ENCODE measurements around the gene ALPK3. TPM values are rescaled to one million over a fixed set of nuclear protein-coding genes. Genes with fewer than 3 reads are reported as not detected.

The ALPK3 gene
- total and polyA plus RNA-seq, 9 of the 15 experiments (the other 6 are each of a cell fraction or from before 2014, with no cell fraction given) = 0.04 to 1.0 (median 0.07) TPM; not detected in 2

GRCh38 chr15:84839714-84840113 is 22.6 kb downstream of the ALPK3 start (continued):
- TF ChIP-seq PHF8 (IDR thresholded peaks at IDR 0.05; ENCODE audit: borderline replicate concordance, low read length) (no peak), ZNF124 (CRISPR knock-in tag; IDR thresholded peaks at IDR 0.05) (no peak), ELK3 (CRISPR knock-in tag; IDR thresholded peaks at IDR 0.05) (no peak), ZNF197 (CRISPR knock-in tag; IDR thresholded peaks at IDR 0.05; ENCODE audit: low read depth) (no peak), ERF (CRISPR knock-in tag; IDR thresholded peaks at IDR 0.05) (no peak), TGIF2 (CRISPR knock-in tag; IDR thresholded peaks at IDR 0.05) (no peak), KLF1 (tag; IDR thresholded peaks at IDR 0.05) (no peak), ZNF165 (CRISPR knock-in tag; IDR thresholded peaks at IDR 0.05; ENCODE audit: borderline replicate concordance) (no peak)

GRCh38 chr15:84840255-84840654 is 23.1 kb downstream of the ALPK3 start:
- no peak for TF ChIP-seq NFATC3 (IDR thresholded peaks at IDR 0.05)
- TF ChIP-seq, protein P1, sequence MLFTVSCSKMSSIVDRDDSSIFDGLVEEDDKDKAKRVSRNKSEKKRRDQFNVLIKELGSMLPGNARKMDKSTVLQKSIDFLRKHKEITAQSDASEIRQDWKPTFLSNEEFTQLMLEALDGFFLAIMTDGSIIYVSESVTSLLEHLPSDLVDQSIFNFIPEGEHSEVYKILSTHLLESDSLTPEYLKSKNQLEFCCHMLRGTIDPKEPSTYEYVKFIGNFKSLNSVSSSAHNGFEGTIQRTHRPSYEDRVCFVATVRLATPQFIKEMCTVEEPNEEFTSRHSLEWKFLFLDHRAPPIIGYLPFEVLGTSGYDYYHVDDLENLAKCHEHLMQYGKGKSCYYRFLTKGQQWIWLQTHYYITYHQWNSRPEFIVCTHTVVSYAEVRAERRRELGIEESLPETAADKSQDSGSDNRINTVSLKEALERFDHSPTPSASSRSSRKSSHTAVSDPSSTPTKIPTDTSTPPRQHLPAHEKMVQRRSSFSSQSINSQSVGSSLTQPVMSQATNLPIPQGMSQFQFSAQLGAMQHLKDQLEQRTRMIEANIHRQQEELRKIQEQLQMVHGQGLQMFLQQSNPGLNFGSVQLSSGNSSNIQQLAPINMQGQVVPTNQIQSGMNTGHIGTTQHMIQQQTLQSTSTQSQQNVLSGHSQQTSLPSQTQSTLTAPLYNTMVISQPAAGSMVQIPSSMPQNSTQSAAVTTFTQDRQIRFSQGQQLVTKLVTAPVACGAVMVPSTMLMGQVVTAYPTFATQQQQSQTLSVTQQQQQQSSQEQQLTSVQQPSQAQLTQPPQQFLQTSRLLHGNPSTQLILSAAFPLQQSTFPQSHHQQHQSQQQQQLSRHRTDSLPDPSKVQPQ (CRISPR knock-in tag; IDR thresholded peaks at IDR 0.05; ENCODE audit: borderline replicate concordance) = no peak
- TF ChIP-seq ZNF696 (CRISPR knock-in tag; conservative IDR thresholded peaks at IDR 0.05) = no peak
- no peak for TF ChIP-seq ZNF707 (CRISPR knock-in tag; conservative IDR thresholded peaks at IDR 0.05)
- TF ChIP-seq FOXK2 (conservative IDR thresholded peaks at IDR 0.05 in 1 of 2, IDR thresholded peaks at IDR 0.05 in 1 of 2; ENCODE audit: low read depth in 2 of 2) = no peak
- no peak for TF ChIP-seq PHF20 (IDR thresholded peaks at IDR 0.05; ENCODE audit: partially characterized antibody)
- no peak for TF ChIP-seq PHF21A (IDR thresholded peaks at IDR 0.05; ENCODE audit: borderline replicate concordance, low read depth)
- no peak for TF ChIP-seq HIVEP1 (CRISPR knock-in tag; IDR thresholded peaks at IDR 0.05)
- TF ChIP-seq KLF1 (tag; IDR thresholded peaks at IDR 0.05) = no peak
- no peak for TF ChIP-seq GABPB2 (CRISPR knock-in tag; conservative IDR thresholded peaks at IDR 0.05)
- no peak for TF ChIP-seq ZNF316 (IDR thresholded peaks at IDR 0.05)
- TF ChIP-seq ZNF551 (CRISPR knock-in tag; IDR thresholded peaks at IDR 0.05) = no peak
- no peak for TF ChIP-seq PCBP1 (IDR thresholded peaks at IDR 0.05; ENCODE audit: low read depth, low read length, poor library complexity, severe bottlenecking)
- Histone ChIP-seq H2AFZ (ENCODE audit: low read depth, low read length) (no peak overlapping the region), H3K79me2 (ENCODE audit: control insufficient read depth, insufficient read depth, low read length) (no peaks in the 10 kb centered on the region), H3K36me3 (ENCODE audit: control insufficient read depth, insufficient read depth, low read length) (no peaks in the 10 kb centered on the region), H3K4me3 (no peak overlapping the region), H3K9me3 (replicated peaks; ENCODE audit: control insufficient read depth, insufficient read depth, low read depth, low read length) (no peaks in the 10 kb centered on the region), H3K4me1 (replicated peaks in 1 of 2; ENCODE audit: control insufficient read depth in 2 of 2, insufficient read depth in 2 of 2, low read length in 2 of 2) (peaks cover 6 to 17% of the 10 kb centered on the region in 2 experiments; a peak in 4 of 5 replicates), H4K20me1 (replicated peaks; ENCODE audit: control insufficient read depth, insufficient read depth, low read length) (no peaks in the 10 kb centered on the region), H3K27ac (ENCODE audit: extremely low read depth, low read depth, low read length) (no peak overlapping the region), H3K4me2 (ENCODE audit: insufficient read depth, low read length) (no peak overlapping the region), H3K9ac (ENCODE audit: insufficient read depth in 1 of 2, low read depth in 2 of 2, low read length in 2 of 2) (no peak overlapping the region), H3K9me1 (ENCODE audit: control insufficient read depth, insufficient read depth, low read length) (no peaks in the 10 kb centered on the region), H3K27me3 (ENCODE audit: control insufficient read depth in 2 of 2, insufficient read depth in 2 of 2, low read length in 2 of 2) (peaks cover 4 to 8% of the 10 kb centered on the region in 2 experiments; a peak in 4 of 5 replicates)
- ChIA-PET CTCF (ENCODE audit: low intra/inter-chr PET ratio) (no interaction called here), POLR2A (interaction anchor here (1.0 to 2.3 kb wide), 4 partner anchors 9 to 78 kb away, joined by 3 to 8 read pairs (median 4); no protein-coding TSS in a partner anchor)
- no TSS peak for BruUV-seq (replicated peaks)
- 42% methylated on average over 7 of the region's 10 CpGs for WGBS (ENCODE audit: insufficient coverage, low coverage, missing lambda C conversion rate)
- in situ Hi-C loops (cut with MboI) = no loop called here
- intact Hi-C loops (cut with micrococcal nuclease) = no loop called here
- no peak for DNase-seq (ENCODE audit: extremely low read depth in 1 of 4, low spot score in 3 of 4)
- no peak for FAIRE-seq
- no peak for ATAC-seq

Measured in K562 (cell line).